ENCODE results near the gene ARHGAP23. TPM values are rescaled to one million over a fixed set of nuclear protein-coding genes. Genes with fewer than 3 reads are reported as not detected.

The ARHGAP23 gene, protein sequence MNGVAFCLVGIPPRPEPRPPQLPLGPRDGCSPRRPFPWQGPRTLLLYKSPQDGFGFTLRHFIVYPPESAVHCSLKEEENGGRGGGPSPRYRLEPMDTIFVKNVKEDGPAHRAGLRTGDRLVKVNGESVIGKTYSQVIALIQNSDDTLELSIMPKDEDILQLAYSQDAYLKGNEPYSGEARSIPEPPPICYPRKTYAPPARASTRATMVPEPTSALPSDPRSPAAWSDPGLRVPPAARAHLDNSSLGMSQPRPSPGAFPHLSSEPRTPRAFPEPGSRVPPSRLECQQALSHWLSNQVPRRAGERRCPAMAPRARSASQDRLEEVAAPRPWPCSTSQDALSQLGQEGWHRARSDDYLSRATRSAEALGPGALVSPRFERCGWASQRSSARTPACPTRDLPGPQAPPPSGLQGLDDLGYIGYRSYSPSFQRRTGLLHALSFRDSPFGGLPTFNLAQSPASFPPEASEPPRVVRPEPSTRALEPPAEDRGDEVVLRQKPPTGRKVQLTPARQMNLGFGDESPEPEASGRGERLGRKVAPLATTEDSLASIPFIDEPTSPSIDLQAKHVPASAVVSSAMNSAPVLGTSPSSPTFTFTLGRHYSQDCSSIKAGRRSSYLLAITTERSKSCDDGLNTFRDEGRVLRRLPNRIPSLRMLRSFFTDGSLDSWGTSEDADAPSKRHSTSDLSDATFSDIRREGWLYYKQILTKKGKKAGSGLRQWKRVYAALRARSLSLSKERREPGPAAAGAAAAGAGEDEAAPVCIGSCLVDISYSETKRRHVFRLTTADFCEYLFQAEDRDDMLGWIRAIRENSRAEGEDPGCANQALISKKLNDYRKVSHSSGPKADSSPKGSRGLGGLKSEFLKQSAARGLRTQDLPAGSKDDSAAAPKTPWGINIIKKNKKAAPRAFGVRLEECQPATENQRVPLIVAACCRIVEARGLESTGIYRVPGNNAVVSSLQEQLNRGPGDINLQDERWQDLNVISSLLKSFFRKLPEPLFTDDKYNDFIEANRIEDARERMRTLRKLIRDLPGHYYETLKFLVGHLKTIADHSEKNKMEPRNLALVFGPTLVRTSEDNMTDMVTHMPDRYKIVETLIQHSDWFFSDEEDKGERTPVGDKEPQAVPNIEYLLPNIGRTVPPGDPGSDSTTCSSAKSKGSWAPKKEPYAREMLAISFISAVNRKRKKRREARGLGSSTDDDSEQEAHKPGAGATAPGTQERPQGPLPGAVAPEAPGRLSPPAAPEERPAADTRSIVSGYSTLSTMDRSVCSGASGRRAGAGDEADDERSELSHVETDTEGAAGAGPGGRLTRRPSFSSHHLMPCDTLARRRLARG (N-terminal part only)
- total RNA-seq = 100 to 1,000 TPM in 1 of 2 donors, 10 to 100 TPM in 1; 27.3 to 204 TPM

DNA sequence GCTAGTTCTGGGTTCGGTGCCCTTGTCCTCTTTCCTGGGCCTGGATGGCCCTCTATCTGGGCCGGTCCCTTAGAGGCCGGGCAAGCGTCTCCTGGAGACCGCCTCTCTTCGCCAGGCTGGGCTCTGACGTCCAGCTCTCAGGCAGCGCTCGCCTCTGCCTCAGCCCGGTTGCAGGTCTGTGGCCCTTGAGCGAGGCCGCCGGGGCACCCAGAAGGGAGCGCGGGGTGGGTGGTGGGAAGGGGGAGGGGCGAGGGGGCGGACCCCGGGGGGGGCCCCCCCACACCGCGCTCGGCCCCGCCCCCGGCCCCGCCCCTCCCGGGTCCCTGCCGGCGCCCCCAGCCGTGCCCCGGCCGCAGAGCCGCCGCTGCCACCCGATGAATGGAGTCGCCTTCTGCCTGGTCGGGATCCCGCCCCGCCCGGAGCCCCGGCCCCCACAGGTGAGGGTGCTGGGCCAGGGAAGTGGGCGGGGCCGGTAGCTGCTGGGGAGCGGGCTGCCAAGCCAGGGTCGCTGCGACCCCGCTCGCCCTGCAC is at the start of gene ARHGAP23:
Gene ARHGAP23, plus strand, starts transcription at position 353 of the 531 bp plus-strand sequence. Its CDS starts 22 bp downstream, at position 375.
- peak within 1 kb of the TSS; percentile 76 to 78 for H3K4me3 ChIP-seq
- H3K9me3 ChIP-seq = no peaks in the 10 kb centered on the region
- TF ChIP-seq POLR2A (IDR thresholded peaks at IDR 0.05) (no peak), POLR2AphosphoS5 (IDR thresholded peaks at IDR 0.05) (no peak)
- TF ChIP-seq, protein P1, sequence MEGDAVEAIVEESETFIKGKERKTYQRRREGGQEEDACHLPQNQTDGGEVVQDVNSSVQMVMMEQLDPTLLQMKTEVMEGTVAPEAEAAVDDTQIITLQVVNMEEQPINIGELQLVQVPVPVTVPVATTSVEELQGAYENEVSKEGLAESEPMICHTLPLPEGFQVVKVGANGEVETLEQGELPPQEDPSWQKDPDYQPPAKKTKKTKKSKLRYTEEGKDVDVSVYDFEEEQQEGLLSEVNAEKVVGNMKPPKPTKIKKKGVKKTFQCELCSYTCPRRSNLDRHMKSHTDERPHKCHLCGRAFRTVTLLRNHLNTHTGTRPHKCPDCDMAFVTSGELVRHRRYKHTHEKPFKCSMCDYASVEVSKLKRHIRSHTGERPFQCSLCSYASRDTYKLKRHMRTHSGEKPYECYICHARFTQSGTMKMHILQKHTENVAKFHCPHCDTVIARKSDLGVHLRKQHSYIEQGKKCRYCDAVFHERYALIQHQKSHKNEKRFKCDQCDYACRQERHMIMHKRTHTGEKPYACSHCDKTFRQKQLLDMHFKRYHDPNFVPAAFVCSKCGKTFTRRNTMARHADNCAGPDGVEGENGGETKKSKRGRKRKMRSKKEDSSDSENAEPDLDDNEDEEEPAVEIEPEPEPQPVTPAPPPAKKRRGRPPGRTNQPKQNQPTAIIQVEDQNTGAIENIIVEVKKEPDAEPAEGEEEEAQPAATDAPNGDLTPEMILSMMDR (IDR thresholded peaks at IDR 0.05) = no peak
- intact Hi-C loops (cut with DNase I) = no loop called here
- peak within 1 kb of the TSS; percentile 79 to 86 for H3K27ac ChIP-seq
- no peaks in the 10 kb centered on the region for H3K27me3 ChIP-seq (replicated peaks; ENCODE audit: insufficient read depth)
- H3K36me3 ChIP-seq = no peaks in the 10 kb centered on the region
- WGBS = 2% methylated on average over 21 of the region's 46 CpGs
- peak; percentile 21 for DNase-seq (ENCODE audit: low spot score)
- H3K4me1 ChIP-seq (replicated peaks) = peaks cover 4% of the 10 kb centered on the region

DNA sequence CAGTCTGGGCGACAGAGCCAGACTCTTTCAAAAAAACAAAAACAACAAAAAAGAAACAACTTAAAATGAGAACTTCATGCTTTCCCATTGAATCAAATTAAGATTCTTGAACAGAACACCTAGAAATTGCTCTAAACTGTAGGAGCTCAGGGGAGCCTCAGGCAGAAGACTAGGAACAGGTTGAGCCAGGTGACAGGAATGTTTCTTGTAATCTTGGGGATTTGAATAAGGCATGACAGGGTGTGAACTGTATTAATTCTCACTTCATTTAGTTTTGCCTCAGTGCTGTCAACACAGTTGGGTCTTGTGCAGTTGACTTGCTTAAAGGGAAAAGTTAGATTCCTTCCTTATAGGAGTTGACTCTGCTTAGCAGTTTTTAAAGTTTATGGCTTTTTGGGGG is 48.8 kb upstream of the ARHGAP23 start:
- Histone ChIP-seq H3K27ac (no peak overlapping the region), H3K36me3 (peaks cover 0 to 6% of the 10 kb centered on the region in 2 donors), H3K27me3 (replicated peaks; ENCODE audit: insufficient read depth) (no peaks in the 10 kb centered on the region), H3K4me1 (replicated peaks) (no peaks in the 10 kb centered on the region), H3K9me3 (no peaks in the 10 kb centered on the region), H3K4me3 (no peak overlapping the region)
- TF ChIP-seq POLR2A (IDR thresholded peaks at IDR 0.05) (no peak), POLR2AphosphoS5 (IDR thresholded peaks at IDR 0.05) (no peak)
- TF ChIP-seq, protein P1 (IDR thresholded peaks at IDR 0.05) = no peak
- DNase-seq (ENCODE audit: low spot score) = no peak
- intact Hi-C loops (cut with DNase I) = no loop called here
- 90% methylated on average over 1 of the region's 1 CpG for WGBS

DNA sequence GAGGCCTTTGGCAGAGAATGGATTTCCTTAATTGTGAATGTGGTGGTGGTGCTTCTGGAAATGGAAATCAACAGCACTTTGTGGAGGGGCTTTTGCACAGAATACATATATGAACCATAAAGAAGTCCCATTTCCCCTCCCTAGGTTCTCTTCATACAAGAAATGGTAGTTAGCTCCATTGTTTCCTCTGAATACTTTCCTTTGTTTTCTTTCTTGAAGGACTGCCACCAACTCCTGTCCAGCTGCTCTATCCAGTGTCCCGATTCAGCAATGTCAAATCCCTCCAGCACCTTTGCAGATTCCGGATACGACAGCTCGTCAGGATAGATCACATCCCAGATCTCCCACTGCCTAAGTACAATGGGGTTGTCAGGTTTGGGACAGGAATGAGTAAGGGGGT is 33.2 kb upstream of the ARHGAP23 start:
- Histone ChIP-seq H3K36me3 (peaks cover 0 to 3% of the 10 kb centered on the region in 2 donors), H3K9me3 (no peaks in the 10 kb centered on the region), H3K27ac (no peak overlapping the region), H3K27me3 (replicated peaks; ENCODE audit: insufficient read depth) (no peaks in the 10 kb centered on the region), H3K4me1 (replicated peaks) (peaks cover 3% of the 10 kb centered on the region), H3K4me3 (no peak overlapping the region)
- no peak for DNase-seq (ENCODE audit: low spot score)
- intact Hi-C loops (cut with DNase I) = no loop called here
- WGBS = 76% methylated on average over 4 of the region's 4 CpGs
- TF ChIP-seq POLR2AphosphoS5 (IDR thresholded peaks at IDR 0.05) (no peak), POLR2A (IDR thresholded peaks at IDR 0.05) (no peak)
- TF ChIP-seq, protein P1 (IDR thresholded peaks at IDR 0.05) = no peak

DNA sequence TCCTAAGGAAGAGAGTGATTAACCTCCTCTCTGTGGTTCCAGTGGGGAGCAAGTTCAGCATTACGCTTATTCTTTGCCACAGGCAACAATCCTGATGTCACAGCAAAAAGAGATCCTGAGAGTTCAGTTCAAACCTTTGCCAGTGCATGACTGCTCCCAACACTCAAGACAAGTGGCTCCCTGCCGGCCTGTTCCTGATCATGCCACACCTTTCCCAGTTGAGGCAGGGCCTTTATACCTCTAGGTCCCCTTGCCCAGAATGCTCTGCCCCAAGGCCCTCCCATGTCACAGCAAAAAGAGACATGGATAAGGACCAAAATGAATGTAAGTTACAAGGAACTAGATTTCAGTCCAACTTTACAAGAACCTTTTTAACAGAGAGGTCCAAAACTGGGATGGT is 31.0 kb upstream of the ARHGAP23 start:
- Histone ChIP-seq H3K4me1 (replicated peaks) (peaks cover 3% of the 10 kb centered on the region), H3K36me3 (peaks cover 0 to 3% of the 10 kb centered on the region in 2 donors), H3K9me3 (no peaks in the 10 kb centered on the region), H3K27ac (no peak overlapping the region), H3K4me3 (no peak overlapping the region), H3K27me3 (replicated peaks; ENCODE audit: insufficient read depth) (no peaks in the 10 kb centered on the region)
- intact Hi-C loops (cut with DNase I) = no loop called here
- 85% methylated on average over 2 of the region's 2 CpGs for WGBS
- TF ChIP-seq, protein P1 (IDR thresholded peaks at IDR 0.05) = no peak
- TF ChIP-seq POLR2AphosphoS5 (IDR thresholded peaks at IDR 0.05) (no peak), POLR2A (IDR thresholded peaks at IDR 0.05) (no peak)
- no peak for DNase-seq (ENCODE audit: low spot score)

All from prostate gland (tissue), 2 donors.